GM12878 (cell line): ENCODE results near the gene RNF112.

ENCODE experiments used
- FOXK2 ChIP-seq: fragments of 450-650 bp; IDR thresholded peaks from 2 replicates; pipeline ENCODE4 v1.6.1; 2017; ENCODE audit warnings: mild to moderate bottlenecking, moderate library complexity
- TBL1XR1 ChIP-seq: IDR thresholded peaks from 2 replicates; pipeline ENCODE4 v1.6.1; 2012; ENCODE audit warnings: low read depth, low read length, improper control_type of control experiment
- TF ChIP-seq, protein P1 (sequence below), 3 experiments: IDR thresholded peaks in 2 of 3; conservative IDR thresholded peaks in 1 of 3; 2 replicates each; pipeline ENCODE4 v1.5.1; 2011; ENCODE audit warnings: low read depth in 3 of 3, low read length in 3 of 3, mild to moderate bottlenecking in 3 of 3, control low read depth in 2 of 3, moderate library complexity in 2 of 3, inconsistent platforms in 1 of 3, mixed read lengths in 1 of 3; ENCODE audit not compliant: control insufficient read depth in 2 of 3, insufficient read depth in 1 of 3; ENCODE audit errors: extremely low read depth in 1 of 3

DNA sequence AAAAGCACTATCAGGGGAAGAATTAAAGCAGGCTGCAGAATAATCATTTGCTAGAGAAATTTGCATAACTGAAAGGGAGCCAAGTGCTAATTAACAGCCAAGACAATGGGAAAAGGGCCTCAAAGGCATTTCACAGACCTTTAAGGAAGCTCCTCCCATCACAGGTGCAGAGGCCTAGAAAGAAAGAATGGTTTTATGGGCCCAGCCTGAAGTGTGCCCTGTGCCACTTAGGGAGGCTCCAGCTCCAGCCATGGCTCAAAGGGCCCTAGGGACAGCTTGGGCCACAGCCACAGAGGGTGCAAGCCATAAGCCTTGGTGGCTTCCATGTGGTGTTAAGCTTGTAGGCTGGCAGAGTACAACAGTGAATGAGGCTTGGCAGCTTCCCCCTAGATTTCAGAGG is 50.1 kb downstream of the RNF112 start:
- TF ChIP-seq FOXK2 (no peak), TBL1XR1 (no peak)
- TF ChIP-seq, protein P1, sequence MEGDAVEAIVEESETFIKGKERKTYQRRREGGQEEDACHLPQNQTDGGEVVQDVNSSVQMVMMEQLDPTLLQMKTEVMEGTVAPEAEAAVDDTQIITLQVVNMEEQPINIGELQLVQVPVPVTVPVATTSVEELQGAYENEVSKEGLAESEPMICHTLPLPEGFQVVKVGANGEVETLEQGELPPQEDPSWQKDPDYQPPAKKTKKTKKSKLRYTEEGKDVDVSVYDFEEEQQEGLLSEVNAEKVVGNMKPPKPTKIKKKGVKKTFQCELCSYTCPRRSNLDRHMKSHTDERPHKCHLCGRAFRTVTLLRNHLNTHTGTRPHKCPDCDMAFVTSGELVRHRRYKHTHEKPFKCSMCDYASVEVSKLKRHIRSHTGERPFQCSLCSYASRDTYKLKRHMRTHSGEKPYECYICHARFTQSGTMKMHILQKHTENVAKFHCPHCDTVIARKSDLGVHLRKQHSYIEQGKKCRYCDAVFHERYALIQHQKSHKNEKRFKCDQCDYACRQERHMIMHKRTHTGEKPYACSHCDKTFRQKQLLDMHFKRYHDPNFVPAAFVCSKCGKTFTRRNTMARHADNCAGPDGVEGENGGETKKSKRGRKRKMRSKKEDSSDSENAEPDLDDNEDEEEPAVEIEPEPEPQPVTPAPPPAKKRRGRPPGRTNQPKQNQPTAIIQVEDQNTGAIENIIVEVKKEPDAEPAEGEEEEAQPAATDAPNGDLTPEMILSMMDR (IDR thresholded peaks at IDR 0.05 in 2 of 3, conservative IDR thresholded peaks at IDR 0.05 in 1 of 3; ENCODE audit: control insufficient read depth in 2 of 3, extremely low read depth in 1 of 3, insufficient read depth in 1 of 3, low read depth in 3 of 3, low read length in 3 of 3): no peak
